MM.1S (cell line): ENCODE data around the gene CHST6.

Experiments used
- DNase-seq: peaks from one replicate; pipeline ENCODE4 v3.0.0-alpha.2; 2015
- H2AFZ ChIP-seq: fragments of 300-600 bp; sonication (generic); 2 replicates; pipeline ENCODE4 v1.6.0; 2016; ENCODE audit warnings: antibody characterized with exemption, low read length
- H3F3A ChIP-seq: fragments of 300-600 bp; sonication (generic); 2 replicates; pipeline ENCODE4 v1.6.1; 2016; ENCODE audit warnings: mild to moderate bottlenecking, antibody characterized with exemption, low read length, moderate library complexity, mixed read lengths; ENCODE audit not compliant: insufficient read depth
- H3K27ac ChIP-seq: fragments of 300-600 bp; sonication (generic); 2 replicates; pipeline ENCODE4 v1.5.1; 2016; ENCODE audit warnings: mild to moderate bottlenecking, low read length
- H3K27me3 ChIP-seq: fragments of 300-600 bp; sonication (generic); replicated peaks from 2 replicates; pipeline ENCODE4 v1.6.0; 2016; ENCODE audit warnings: low read length; ENCODE audit not compliant: insufficient read depth
- H3K36me3 ChIP-seq: fragments of 300-600 bp; sonication (generic); replicated peaks from 2 replicates; pipeline ENCODE4 v1.6.1; 2016; ENCODE audit warnings: mild to moderate bottlenecking, low read length, mixed read lengths; ENCODE audit not compliant: insufficient read depth
- H3K4me1 ChIP-seq: fragments of 300-600 bp; sonication (generic); 2 replicates; pipeline ENCODE4 v1.6.1; 2016; ENCODE audit warnings: low read length, mixed read lengths
- H3K4me2 ChIP-seq: fragments of 300-600 bp; sonication (generic); 2 replicates; pipeline ENCODE4 v1.6.0; 2016; ENCODE audit warnings: low read depth, low read length
- H3K4me3 ChIP-seq: fragments of 300-600 bp; sonication (generic); 2 replicates; pipeline ENCODE4 v1.5.1; 2016; ENCODE audit warnings: low read length, mixed read lengths
- H3K79me2 ChIP-seq: fragments of 300-600 bp; sonication (generic); 2 replicates; pipeline ENCODE4 v1.6.1; 2016; ENCODE audit warnings: mixed run types, low read length, mixed read lengths
- H3K9ac ChIP-seq: fragments of 300-600 bp; sonication (generic); 2 replicates; pipeline ENCODE4 v1.6.1; 2016; ENCODE audit warnings: low read length, mixed read lengths
- H3K9me2 ChIP-seq: fragments of 300-600 bp; sonication (generic); replicated peaks from 2 replicates; pipeline ENCODE4 v1.6.1; 2016; ENCODE audit warnings: mild to moderate bottlenecking, low read length, mixed read lengths; ENCODE audit not compliant: insufficient read depth
- H3K9me3 ChIP-seq: fragments of 300-600 bp; sonication (generic); replicated peaks from 2 replicates; pipeline ENCODE4 v1.6.1; 2016; ENCODE audit warnings: mild to moderate bottlenecking, low read length, mixed read lengths; ENCODE audit not compliant: insufficient read depth
- H4K20me1 ChIP-seq: fragments of 300-600 bp; sonication (generic); 2 replicates; pipeline ENCODE4 v1.6.1; 2016; ENCODE audit warnings: mild to moderate bottlenecking, low read length, moderate library complexity, mixed read lengths; ENCODE audit not compliant: insufficient read depth
- EZH2 ChIP-seq: fragments of 300-600 bp; sonication (generic); optimal IDR thresholded peaks from 2 replicates; pipeline ENCODE3; 2017; ENCODE audit warnings: low read depth, mild to moderate bottlenecking, antibody characterized with exemption, low read length, mixed read lengths
- EZH2phosphoT487 ChIP-seq: fragments of 300-600 bp; sonication (generic); IDR thresholded peaks from 2 replicates; pipeline ENCODE4 v1.6.1; 2018; ENCODE audit warnings: antibody characterized with exemption, low read length
- TF ChIP-seq, protein P1 (sequence below): fragments of 300-600 bp; sonication (generic); IDR thresholded peaks from 2 replicates; pipeline ENCODE4 v1.5.1; 2016; ENCODE audit warnings: antibody characterized with exemption, low read length, mixed read lengths

CHST6 gene

DNA sequence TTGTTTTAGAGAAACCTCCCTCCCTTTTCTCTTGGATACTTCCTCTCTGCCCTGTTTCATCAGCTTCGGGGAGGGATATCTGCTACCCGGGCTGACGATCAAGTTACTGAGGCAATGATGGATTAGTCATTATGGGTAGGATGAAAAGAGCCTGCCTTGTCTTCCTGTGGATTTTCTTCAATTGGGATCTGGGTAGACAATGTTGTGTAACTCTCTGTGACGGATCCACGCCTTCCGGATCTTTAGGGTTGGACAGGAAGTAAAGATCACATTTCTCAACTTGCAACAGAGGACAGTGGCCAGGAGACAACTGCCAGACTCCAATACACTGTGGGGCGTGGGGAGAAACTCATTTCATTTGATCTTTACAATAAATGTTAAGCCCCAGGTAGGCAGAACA, 11.3 kb upstream of the CHST6 start:
- Histone ChIP-seq H3K36me3 (no peaks in the 10 kb centered on the region), H3K4me1 (no peaks in the 10 kb centered on the region), H3K4me3 (no peak overlapping the region), H3K9me2 (no peaks in the 10 kb centered on the region), H3K27ac (no peak overlapping the region), H3F3A (no peaks in the 10 kb centered on the region), H4K20me1 (no peaks in the 10 kb centered on the region), H3K4me2 (no peak overlapping the region), H3K9me3 (no peaks in the 10 kb centered on the region), H2AFZ (no peak overlapping the region), H3K27me3 (no peaks in the 10 kb centered on the region), H3K79me2 (no peaks in the 10 kb centered on the region), H3K9ac (no peak overlapping the region)
- DNase-seq: no peak
- no peak for TF ChIP-seq EZH2phosphoT487
- TF ChIP-seq, protein P1, sequence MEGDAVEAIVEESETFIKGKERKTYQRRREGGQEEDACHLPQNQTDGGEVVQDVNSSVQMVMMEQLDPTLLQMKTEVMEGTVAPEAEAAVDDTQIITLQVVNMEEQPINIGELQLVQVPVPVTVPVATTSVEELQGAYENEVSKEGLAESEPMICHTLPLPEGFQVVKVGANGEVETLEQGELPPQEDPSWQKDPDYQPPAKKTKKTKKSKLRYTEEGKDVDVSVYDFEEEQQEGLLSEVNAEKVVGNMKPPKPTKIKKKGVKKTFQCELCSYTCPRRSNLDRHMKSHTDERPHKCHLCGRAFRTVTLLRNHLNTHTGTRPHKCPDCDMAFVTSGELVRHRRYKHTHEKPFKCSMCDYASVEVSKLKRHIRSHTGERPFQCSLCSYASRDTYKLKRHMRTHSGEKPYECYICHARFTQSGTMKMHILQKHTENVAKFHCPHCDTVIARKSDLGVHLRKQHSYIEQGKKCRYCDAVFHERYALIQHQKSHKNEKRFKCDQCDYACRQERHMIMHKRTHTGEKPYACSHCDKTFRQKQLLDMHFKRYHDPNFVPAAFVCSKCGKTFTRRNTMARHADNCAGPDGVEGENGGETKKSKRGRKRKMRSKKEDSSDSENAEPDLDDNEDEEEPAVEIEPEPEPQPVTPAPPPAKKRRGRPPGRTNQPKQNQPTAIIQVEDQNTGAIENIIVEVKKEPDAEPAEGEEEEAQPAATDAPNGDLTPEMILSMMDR: no peak

DNA sequence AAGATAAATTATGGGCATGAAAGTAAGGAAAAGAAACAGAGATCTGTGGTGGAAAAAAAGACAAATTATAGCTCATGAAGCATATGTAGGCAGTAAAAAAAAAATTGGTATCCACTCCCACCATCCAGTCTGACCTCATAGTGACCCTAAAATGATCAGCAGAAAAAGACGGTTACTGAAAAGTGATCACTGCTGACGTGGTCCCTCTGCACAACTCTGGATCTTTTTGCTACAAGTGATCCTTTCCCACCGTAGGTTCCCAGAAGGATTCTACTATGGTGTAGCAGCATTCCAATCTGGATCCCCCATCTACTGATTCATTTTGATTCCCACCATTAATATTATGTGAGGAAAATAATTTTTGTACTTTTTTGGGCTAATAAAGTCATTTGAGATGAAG, 10.9 kb upstream of the CHST6 start:
- no peak overlapping the region for H2AFZ ChIP-seq
- H3K9ac ChIP-seq: no peak overlapping the region
- no peaks in the 10 kb centered on the region for H4K20me1 ChIP-seq
- H3K9me3 ChIP-seq: no peaks in the 10 kb centered on the region
- H3K4me3 ChIP-seq: no peak overlapping the region
- no peaks in the 10 kb centered on the region for H3F3A ChIP-seq
- H3K79me2 ChIP-seq: no peaks in the 10 kb centered on the region
- no peak overlapping the region for H3K27ac ChIP-seq
- no peak overlapping the region for H3K4me2 ChIP-seq
- no peaks in the 10 kb centered on the region for H3K4me1 ChIP-seq
- no peaks in the 10 kb centered on the region for H3K9me2 ChIP-seq
- no peaks in the 10 kb centered on the region for H3K27me3 ChIP-seq
- H3K36me3 ChIP-seq: no peaks in the 10 kb centered on the region
- no peak for TF ChIP-seq EZH2phosphoT487
- TF ChIP-seq EZH2: no peak
- TF ChIP-seq, protein P1: no peak
- no peak for DNase-seq

DNA sequence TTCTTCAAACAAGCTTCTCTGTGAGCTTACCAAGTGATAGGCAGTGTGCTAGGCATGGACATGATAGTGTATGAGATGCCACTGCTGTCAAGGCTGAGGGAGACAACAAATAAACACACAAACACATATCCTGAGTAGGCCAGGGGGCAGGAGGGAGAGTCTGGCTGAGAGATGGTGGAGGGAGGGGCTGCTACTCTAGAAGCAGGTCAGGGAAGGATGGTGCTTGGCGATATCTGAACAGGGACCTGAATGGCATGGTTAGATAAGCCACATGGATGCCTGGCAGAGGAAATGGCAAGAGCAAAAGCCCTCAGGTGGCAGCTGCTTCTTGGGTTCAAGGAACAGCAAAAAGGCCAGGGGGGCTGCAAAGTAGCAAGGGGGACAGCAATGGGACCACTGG, 8.6 kb upstream of the CHST6 start:
- no peak overlapping the region for H3K4me3 ChIP-seq
- TF ChIP-seq EZH2phosphoT487 (no peak), EZH2 (no peak)
- TF ChIP-seq, protein P1: no peak
- no peak overlapping the region for H3K4me2 ChIP-seq
- H3F3A ChIP-seq: no peaks in the 10 kb centered on the region
- H2AFZ ChIP-seq: no peak overlapping the region
- H3K27ac ChIP-seq: no peak overlapping the region
- no peak overlapping the region for H3K9ac ChIP-seq
- H3K4me1 ChIP-seq: no peaks in the 10 kb centered on the region
- no peaks in the 10 kb centered on the region for H4K20me1 ChIP-seq
- no peaks in the 10 kb centered on the region for H3K27me3 ChIP-seq
- H3K9me3 ChIP-seq: no peaks in the 10 kb centered on the region
- no peaks in the 10 kb centered on the region for H3K36me3 ChIP-seq
- H3K9me2 ChIP-seq: no peaks in the 10 kb centered on the region
- no peaks in the 10 kb centered on the region for H3K79me2 ChIP-seq
- no peak for DNase-seq
